GM12892 (cell line): ENCODE measurements around the gene SLC16A2. TPM values are rescaled to one million over a fixed set of nuclear protein-coding genes. Genes with fewer than 3 reads are reported as not detected.

ENCODE experiments used
- DNase-seq: peaks from one replicate; pipeline ENCODE4 v3.0.0; 2011; ENCODE audit not compliant: insufficient read length
- FAIRE-seq: peaks from 2 replicates; lab custom pipeline; 2011; peaks lifted over from hg19 to GRCh38; lab: Jason Lieb, UNC
- POLR2A ChIP-seq: IDR thresholded peaks from 2 replicates; pipeline ENCODE4 v1.6.1; 2011; ENCODE audit warnings: low read depth, low read length, control low read depth
- POLR2AphosphoS5 ChIP-seq: IDR thresholded peaks from 2 replicates; pipeline ENCODE4 v1.6.1; 2011; ENCODE audit warnings: low read depth, low read length, control low read depth
- TAF1 ChIP-seq: IDR thresholded peaks from 2 replicates; pipeline ENCODE4 v1.6.1; 2011; ENCODE audit warnings: low read depth, mild to moderate bottlenecking, control low read depth, low read length, borderline replicate concordance
- polyA plus RNA-seq: library from polyadenylated mRNA; unstranded; fragments of >200 nt; gene quantifications from one replicate; pipeline ENCODE4 v1.2.1, GENCODE V29; 2012; ENCODE audit warnings: missing spikeins, inconsistent platforms; ENCODE audit not compliant: missing spikeins

Gene SLC16A2
- not detected for polyA plus RNA-seq

GRCh38 chrX:74421036-74421739 lies at the start of gene SLC16A2:
SLC16A2 (plus strand) TSS chrX:74421493; CDS start chrX:74421638, 145 bp downstream.
- no peak for TF ChIP-seq POLR2A
- TF ChIP-seq TAF1 = no peak
- no peak for TF ChIP-seq POLR2AphosphoS5
- DNase-seq = no peak
- FAIRE-seq = no peak

DNA sequence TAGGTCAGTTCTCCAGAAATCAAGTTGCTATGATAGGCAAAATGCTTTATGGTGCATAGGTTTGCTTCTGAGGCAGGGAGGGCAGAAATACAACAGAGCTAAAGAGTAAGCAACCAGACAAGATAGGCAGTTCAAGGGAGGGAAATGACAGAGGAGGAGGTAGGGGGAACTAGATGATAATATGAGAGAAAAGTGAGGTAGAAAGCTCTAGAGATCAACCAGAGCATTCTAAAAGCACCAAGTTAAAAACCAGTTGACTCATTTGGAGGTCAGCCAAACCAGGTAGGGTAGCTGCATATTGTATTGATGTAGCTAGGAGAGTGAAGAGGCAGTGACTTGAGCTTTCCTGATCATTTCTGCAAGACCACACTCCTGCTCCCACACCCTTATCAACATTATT lies 49.0 kb upstream of the SLC16A2 start:
- no peak for DNase-seq
- no peak for FAIRE-seq
- TF ChIP-seq POLR2AphosphoS5 (no peak), POLR2A (no peak), TAF1 (no peak)

DNA sequence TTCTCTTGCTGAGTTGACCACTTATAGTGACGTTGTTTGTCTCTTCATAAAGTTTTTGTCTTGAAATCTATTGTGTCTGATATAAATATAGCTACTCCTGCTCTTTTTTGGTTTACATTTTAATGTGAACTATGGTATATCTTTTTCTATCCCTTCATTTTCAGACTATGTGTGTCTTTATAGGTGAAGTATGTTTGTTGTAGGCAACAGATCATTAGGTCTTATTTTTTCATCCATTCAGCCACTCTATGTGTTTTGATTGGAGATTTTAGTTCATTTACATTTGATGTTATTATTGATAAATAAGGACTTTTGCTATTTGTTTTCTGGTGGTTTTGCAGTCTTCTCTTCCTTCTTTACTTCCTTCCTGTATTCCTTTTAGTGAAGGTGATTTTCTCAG lies 44.0 kb upstream of the SLC16A2 start:
- no peak for TF ChIP-seq POLR2AphosphoS5
- no peak for TF ChIP-seq TAF1
- no peak for TF ChIP-seq POLR2A
- no peak for FAIRE-seq
- no peak for DNase-seq

GRCh38 chrX:74382613-74383012 lies 38.7 kb upstream of the SLC16A2 start:
- TF ChIP-seq POLR2A = no peak
- no peak for TF ChIP-seq TAF1
- TF ChIP-seq POLR2AphosphoS5 = no peak
- FAIRE-seq (no peak), DNase-seq (peak; percentile 25)

- DNase-seq = no peak
- TF ChIP-seq TAF1 = no peak
- no peak for TF ChIP-seq POLR2AphosphoS5
- no peak for TF ChIP-seq POLR2A
- no peak for FAIRE-seq
These were observed 37.7 kb upstream of the SLC16A2 start for GRCh38 chrX:74383611-74384010.

DNA sequence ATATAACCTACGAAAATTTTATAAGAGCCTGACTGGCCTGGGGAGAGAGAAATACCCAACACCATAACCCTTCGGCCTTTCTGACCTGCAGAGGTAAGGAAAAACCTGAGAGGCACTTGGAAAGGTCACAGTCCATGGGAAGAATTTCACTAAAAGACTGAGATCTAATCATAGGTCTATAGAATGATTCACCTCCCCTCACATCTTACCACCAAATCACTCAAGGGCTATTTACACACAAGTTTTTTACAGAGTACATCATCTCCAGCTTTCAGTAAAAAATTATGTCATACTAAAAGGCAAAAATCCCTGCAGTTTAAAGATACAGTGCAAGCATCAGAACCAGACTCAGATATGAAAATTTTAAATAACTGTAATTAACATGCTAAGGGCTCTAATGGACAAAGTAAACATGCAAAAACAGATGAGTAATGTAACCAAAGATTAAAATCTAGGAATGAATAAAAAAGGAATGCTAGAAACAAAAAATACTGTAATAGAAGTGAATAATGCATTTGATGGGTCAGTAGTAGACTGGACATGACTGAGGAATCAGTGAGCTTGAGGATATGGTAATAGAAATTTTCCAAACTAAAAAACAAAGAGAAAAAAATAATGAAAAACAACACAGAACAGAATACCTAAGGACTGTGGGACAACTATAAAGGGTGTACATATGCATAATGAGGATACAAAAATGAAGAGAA lies 32.1 kb upstream of the SLC16A2 start:
- DNase-seq (no peak), FAIRE-seq (no peak)
- no peak for TF ChIP-seq POLR2A
- no peak for TF ChIP-seq POLR2AphosphoS5

GRCh38 chrX:74395556-74395955 lies 25.7 kb upstream of the SLC16A2 start:
- TF ChIP-seq POLR2A (no peak), TAF1 (no peak), POLR2AphosphoS5 (no peak)
- DNase-seq (no peak), FAIRE-seq (no peak)

- no peak for DNase-seq
- no peak for FAIRE-seq
- TF ChIP-seq POLR2AphosphoS5 (no peak), TAF1 (no peak), POLR2A (no peak)
These were observed 15.3 kb upstream of the SLC16A2 start for GRCh38 chrX:74405973-74406489.

DNA sequence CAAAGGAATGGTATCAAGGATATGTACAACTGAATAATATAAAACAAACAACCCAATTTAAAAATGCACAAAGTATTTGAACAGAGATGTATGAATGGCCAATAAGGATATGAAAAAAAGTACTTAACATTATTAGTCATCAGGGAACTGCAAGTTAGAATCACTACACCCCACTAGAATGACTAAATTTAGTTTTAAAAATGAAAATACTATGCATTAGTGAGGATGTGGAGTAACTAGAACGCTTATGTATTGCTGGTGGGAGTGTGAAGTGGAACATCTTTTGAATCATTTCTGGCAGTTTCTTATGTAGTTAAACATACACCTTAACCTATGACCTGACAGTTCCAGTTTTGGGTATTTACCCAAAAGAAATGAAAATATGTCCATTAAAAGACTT lies 13.0 kb upstream of the SLC16A2 start:
- no peak for TF ChIP-seq TAF1
- no peak for TF ChIP-seq POLR2AphosphoS5
- no peak for TF ChIP-seq POLR2A
- no peak for DNase-seq
- no peak for FAIRE-seq

- DNase-seq (no peak), FAIRE-seq (no peak)
- TF ChIP-seq POLR2AphosphoS5 = no peak
- no peak for TF ChIP-seq TAF1
- no peak for TF ChIP-seq POLR2A
These were observed 1.5 kb upstream of the SLC16A2 start for GRCh38 chrX:74419864-74420195.

- FAIRE-seq (no peak), DNase-seq (no peak)
- TF ChIP-seq POLR2A (no peak), TAF1 (no peak)
These were observed 877 bp upstream of the SLC16A2 start for GRCh38 chrX:74420196-74421035.

DNA sequence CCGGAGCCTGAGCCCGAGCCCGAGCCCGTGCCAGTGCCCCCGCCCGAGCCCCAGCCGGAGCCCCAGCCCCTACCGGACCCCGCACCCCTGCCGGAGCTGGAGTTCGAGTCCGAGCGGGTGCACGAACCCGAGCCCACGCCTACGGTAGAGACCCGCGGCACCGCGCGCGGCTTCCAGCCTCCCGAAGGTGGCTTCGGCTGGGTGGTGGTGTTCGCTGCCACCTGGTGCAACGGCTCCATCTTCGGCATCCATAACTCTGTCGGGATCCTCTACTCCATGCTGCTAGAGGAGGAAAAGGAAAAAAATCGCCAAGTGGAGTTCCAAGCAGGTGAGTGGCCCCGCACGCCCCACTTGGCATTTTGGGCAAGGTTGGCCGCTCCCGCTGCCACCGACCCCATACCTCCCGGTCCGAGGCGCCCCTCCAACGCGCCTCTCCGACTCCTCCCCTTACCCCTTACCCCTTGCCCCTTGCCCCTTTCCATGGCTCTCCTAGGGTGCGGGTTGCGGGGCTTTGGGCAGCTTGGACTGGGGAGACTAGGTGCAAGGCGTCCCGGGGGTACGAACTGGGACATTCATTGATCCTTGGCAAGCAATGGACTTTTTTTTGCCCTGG lies 553 bp downstream of the SLC16A2 start:
- DNase-seq (no peak), FAIRE-seq (no peak)
- TF ChIP-seq TAF1 (no peak), POLR2A (no peak), POLR2AphosphoS5 (no peak)
